Fibroblast of skin of left biceps (primary cell): ENCODE results near the gene KRT1.
"Not testable (repeated sequence)": the region's sequence is repeated elsewhere in the genome, so short reads cannot be mapped to it uniquely, and the experiment has no call there.

Source experiments
- DNase-seq, 2 experiments: peaks; one replicate each; pipeline ENCODE4 v3.0.0-alpha.2; 2013; ENCODE audit warnings: low read depth in 2 of 2

Gene KRT1

DNA sequence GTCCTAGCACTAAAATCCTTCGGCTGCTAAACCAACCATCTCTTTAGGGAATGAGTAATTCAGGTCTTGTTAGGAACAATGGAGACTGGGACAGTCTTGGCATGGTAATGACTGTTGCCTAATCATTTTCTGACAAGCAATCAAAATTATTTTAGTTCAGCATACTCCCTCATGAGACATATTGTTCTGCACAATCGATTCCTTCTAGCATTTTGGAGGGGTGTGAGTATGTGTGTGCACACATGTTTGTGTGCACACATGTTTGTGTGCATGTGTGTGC, 2.1 kb upstream of the KRT1 start:
- DNase-seq, result no peak

- no peak for DNase-seq
These were observed 1.5 kb upstream of the KRT1 start for GRCh38 chr12:52681526-52682380.

DNA sequence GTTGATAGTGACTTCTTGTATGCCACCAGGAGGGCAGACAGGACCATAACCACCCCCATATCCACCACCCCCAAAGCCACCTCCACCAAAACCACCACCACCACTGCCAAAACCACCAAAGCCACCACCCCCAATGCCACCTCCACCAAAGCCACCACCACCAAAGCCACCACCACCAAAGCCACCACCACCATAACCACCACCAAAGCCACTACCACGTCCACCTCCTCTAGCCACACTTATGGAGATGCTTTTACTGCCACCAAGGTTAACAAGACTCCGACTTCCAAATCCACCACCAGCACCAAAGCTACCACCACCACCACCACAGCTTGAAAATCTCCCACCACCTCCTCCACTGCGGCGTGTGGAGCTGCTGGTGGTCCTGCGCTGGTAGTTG, 332 bp downstream of the KRT1 start:
- DNase-seq, result no peak

DNA sequence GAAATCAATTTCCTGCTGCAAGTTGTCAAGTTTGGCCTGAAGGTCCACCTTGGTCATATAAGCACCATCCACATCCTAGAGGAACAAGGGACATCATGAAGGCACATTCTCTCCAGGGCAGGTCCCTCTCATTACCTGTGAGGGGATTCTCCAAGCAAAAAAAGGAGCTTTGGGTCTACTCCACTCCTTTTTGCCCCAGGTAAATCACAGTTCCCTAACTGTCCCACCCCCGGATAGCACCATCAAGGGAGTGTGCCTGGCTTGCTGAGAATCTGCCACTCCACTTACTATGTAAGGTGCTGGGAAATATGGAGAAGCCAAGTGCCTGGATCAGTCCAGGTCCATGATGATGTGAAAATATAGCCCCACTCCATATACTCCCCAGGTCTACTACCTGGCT, 2.5 kb downstream of the KRT1 start:
- no peak for DNase-seq

DNA sequence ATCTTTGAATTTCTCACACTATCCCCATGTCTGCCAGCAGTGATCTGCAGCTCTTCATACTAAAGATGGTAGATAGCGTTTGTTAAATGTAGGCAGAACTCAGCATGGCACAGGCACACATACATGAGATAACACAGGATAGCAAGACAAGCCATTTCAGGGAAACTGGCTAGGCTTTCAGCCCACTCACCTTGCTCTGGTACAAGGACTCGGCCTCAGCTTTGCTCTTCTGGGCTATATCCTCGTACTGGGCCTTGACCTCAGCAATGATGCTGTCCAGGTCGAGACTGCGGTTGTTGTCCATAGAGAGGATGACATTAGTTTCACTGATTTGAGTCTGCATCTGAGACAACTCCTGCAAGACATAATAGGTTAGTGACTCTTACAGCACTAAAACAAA, 3.1 kb downstream of the KRT1 start:
- DNase-seq, result no peak

GRCh38 chr12:52676163-52676562, 4.0 kb downstream of the KRT1 start:
- no peak for DNase-seq

- no peak for DNase-seq
These were observed 4.9 kb downstream of the KRT1 start for GRCh38 chr12:52675301-52675701.

GRCh38 chr12:52674433-52674775, 5.8 kb downstream of the KRT1 start:
- DNase-seq, result no peak

GRCh38 chr12:52673713-52674432, 6.3 kb downstream of the KRT1 start:
- DNase-seq, result no peak

- no peak for DNase-seq
These were observed 7.0 kb downstream of the KRT1 start for GRCh38 chr12:52673217-52673616.

- no peak for DNase-seq
These were observed 7.8 kb downstream of the KRT1 start for GRCh38 chr12:52672321-52672933.

GRCh38 chr12:52670961-52671360, 9.2 kb downstream of the KRT1 start:
- no peak for DNase-seq

- DNase-seq, result no peak
These were observed 9.7 kb downstream of the KRT1 start for GRCh38 chr12:52670506-52670905.

DNA sequence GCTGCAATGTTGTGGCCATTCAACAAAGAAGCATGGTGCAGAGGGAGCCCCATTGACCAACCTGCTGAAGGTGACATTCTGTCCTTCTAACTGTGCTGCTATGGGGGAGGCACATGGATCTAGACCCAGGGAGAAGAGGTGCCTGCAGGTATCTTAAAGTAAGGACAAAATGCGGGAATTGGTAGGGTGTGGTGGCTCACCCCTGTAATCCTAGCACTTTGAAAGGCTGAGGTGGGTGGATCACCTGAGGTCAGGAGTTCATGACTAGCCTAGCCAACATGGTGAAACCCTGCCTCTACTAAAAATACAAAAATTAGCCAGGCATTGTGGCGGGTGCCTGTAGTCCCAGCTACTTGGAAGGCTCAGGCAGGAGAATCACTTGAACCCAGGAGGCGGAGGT, 10.3 kb downstream of the KRT1 start:
- DNase-seq, result not testable (repeated sequence)

- no peak for DNase-seq
These were observed 10.8 kb downstream of the KRT1 start for GRCh38 chr12:52669426-52669825.

DNA sequence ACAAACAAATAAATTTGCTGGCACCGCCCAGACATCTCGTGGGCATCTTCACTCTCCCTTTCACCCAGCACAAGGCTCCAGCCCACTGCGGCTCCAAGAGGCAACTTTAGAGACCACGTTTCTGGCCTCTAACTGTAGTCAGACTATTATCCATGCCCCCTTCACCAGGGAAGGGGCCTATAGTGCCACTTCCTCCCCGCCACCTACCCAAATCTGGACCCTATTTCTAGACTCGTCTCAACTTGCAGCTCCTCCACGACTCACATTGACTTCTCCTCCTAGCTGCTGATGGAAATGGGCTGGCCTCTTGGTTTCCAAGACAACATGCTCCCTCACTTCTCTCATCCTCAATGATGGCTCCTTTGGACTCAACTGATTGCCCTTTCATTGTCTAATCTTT, 12.3 kb downstream of the KRT1 start:
- no peak for DNase-seq

- DNase-seq, result no peak
These were observed 12.7 kb downstream of the KRT1 start for GRCh38 chr12:52667509-52667908.

DNA sequence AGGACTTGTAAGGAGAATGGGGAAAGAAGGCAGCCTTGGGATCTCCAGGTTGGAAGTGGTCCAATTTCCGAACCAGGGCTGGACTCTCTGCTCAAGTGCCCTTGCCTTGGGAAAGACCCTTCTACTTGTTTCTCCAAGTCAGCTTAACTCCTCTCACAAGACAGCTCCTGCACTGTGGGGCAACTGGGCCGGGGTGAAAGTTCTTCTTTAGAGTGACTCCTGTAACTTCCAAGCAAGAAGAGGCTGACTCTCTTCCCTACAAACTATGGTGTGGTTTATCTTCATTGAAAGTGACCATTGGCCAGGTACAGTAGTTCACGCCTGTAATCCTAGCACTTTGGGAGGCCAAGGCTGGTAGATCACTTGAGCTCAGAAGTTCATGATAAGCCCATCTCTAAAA, 13.7 kb downstream of the KRT1 start:
- no peak for DNase-seq

GRCh38 chr12:52663420-52663819, 16.8 kb downstream of the KRT1 start:
- no peak for DNase-seq

DNA sequence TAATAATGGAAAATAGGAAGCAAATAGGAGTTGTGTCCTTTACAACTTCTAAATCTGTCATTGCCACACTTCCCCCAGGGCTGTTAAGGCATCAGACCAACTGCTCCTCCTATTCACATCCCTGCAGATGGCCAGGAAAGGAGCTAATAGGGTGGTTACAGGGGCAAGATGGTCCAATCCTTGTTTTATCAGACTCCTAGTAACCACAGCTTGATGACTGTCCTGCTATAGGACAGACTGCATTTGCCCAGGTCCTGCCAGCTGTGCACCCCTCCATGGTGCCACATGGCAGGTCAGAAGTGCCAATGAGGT, 17.3 kb downstream of the KRT1 start:
- no peak for DNase-seq

- DNase-seq, result no peak
These were observed 17.9 kb downstream of the KRT1 start for GRCh38 chr12:52662093-52662917.

DNA sequence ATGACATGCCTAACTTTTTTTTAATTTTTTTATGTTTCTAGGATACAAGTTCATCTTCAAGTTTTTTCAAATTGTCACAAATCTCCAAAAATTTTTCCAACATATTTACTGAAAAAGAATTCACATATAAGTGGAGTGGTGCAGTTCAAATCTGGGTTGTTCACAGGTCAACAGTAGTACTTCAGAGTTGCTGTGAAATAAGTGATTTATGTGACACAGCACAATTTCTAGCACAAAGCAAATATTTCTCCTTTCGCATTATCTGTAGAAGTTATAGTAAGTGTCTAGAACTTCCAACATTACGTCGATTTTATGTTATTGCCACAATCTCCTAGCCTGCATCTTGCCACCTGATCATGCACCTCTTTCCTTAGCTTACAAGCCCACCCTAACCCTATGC, 18.5 kb downstream of the KRT1 start:
- DNase-seq, result no peak
